ENCODE data around the gene GPANK1. TPM values are rescaled to one million over a fixed set of nuclear protein-coding genes. Genes with fewer than 3 reads are reported as not detected.

Gene GPANK1
- total and polyA plus RNA-seq, 2 of the 4 experiments (the other 2 are of a cell fraction): 6.1 to 13.8 TPM

DNA sequence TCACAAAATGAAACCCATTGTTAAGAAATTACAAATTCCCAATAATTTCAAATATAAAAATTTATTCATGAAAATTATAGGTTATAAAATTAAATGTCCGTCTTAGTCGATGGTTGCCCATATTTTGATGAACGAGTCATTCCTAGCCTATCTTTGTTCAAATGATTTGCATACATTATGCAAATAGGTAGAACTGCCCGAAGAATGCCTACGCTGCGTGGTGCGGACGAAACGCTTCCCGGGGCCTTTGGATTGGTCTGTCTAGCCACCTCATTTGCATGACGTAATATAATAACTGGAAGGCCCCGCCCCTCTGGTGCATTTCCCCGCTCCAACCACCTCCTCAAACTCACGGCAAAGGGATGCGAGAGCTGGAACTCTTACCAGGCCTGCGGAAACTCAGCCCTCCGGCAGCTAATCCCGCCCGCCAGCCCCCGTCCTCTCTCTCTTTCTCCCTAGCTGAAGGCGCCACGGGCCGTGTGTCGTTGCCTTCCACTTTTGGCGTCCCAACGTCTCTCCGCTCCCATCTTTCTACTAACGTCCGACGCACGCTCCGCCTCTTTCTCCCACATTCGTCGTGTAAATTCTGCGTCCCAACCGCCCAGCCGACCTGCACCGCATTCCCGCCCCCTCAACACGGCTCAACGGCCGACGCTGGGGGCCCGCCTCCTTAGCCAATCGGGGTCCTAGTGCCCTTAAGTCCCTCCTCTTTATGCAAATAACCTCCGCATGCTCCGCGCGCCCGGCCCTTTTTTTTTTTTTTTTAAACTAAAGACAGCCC, 44.8 kb downstream of the GPANK1 start:
- H2BK5ac ChIP-seq (ENCODE audit: low read depth, low read length, poor library complexity, severe bottlenecking): peak overlapping the region; percentile 92

More for the DNA sequence above, 44.8 kb downstream of the GPANK1 start:
- peak overlapping the region; percentile 64 for H3K4me3 ChIP-seq (ENCODE audit: insufficient read depth, low read depth, low read length)
- peak overlapping the region; percentile 82 for H3K4ac ChIP-seq (ENCODE audit: low read depth, low read length)
- H3K27me3 ChIP-seq (ENCODE audit: control insufficient read depth, insufficient read depth, low read length): no peaks in the 10 kb centered on the region
- H2BK120ac ChIP-seq (ENCODE audit: low read depth, low read length): peak overlapping the region; percentile 82; the same call in 1 of the 2 replicates
- H3K18ac ChIP-seq (ENCODE audit: low read depth, low read length): peak overlapping the region; percentile 47
- intact Hi-C loops (cut with micrococcal nuclease) (loop anchor here (1.0 kb wide), 1 partner anchor 32 kb away; the partner anchor contains the start of gene BAG6), in situ Hi-C loops (cut with MboI; ENCODE audit: low sequenced_read_pairs) (no loop called here), dilution Hi-C loops (cut with HindIII; ENCODE audit: low sequenced_read_pairs, unreplicated experiment) (no loop called here)
- peaks cover 21% of the 10 kb centered on the region for H3K36me3 ChIP-seq (ENCODE audit: control insufficient read depth, insufficient read depth, low read length)
- H3K9ac ChIP-seq (ENCODE audit: low read depth, low read length): peak overlapping the region; percentile 70
- peak; percentile 87 for ATAC-seq (ENCODE audit: low read depth)
- H3K79me1 ChIP-seq (ENCODE audit: low read depth in 1 of 2, low read length in 2 of 2): peaks cover 0 to 30% of the 10 kb centered on the region in 2 experiments; a peak in 3 of 4 replicates
- H3K4me1 ChIP-seq (ENCODE audit: control insufficient read depth, insufficient read depth, low read length): no peaks in the 10 kb centered on the region
- peak overlapping the region; percentile 44 to 88 for H4K8ac ChIP-seq (ENCODE audit: low read depth in 2 of 2, low read length in 2 of 2)
- peak overlapping the region; percentile 75 for H3K56ac ChIP-seq (ENCODE audit: extremely low read depth, insufficient read depth, low read length)
- H2AK5ac ChIP-seq (ENCODE audit: low read depth, low read length): no peak overlapping the region
- peak overlapping the region; percentile 50 for H4K5ac ChIP-seq (ENCODE audit: low read depth, low read length)
- DNase-seq: peak; percentile 98
- peak overlapping the region; percentile 78 for H4K91ac ChIP-seq (ENCODE audit: insufficient read depth, low read depth, low read length)
- 0 out of 2 replicates have a peak, but pooled peaks have one; percentile 1 for TF ChIP-seq CHD1 (IDR thresholded peaks at IDR 0.05; ENCODE audit: low read depth, low read length)
- peak; percentile 76 for TF ChIP-seq CEBPB (IDR thresholded peaks at IDR 0.05; ENCODE audit: low read depth, low read length)
- 0 out of 2 replicates have a peak, but pooled peaks have one; percentile 15 for TF ChIP-seq RFX5 (IDR thresholded peaks at IDR 0.05; ENCODE audit: low read depth, low read length)
- peak; percentile 69; the same call in 1 of the 2 replicates for TF ChIP-seq MXI1 (IDR thresholded peaks at IDR 0.05; ENCODE audit: borderline replicate concordance, low read depth, low read length)
- TF ChIP-seq FOS (IDR thresholded peaks at IDR 0.05; ENCODE audit: low read depth, low read length): no peak
- TF ChIP-seq POLR2A (IDR thresholded peaks at IDR 0.05; ENCODE audit: low read depth, low read length): peak; percentile 84; the same call in 1 of the 2 replicates
- TF ChIP-seq MAFK (IDR thresholded peaks at IDR 0.05; ENCODE audit: low read depth, low read length): peak; percentile 61
- TF ChIP-seq RAD21 (IDR thresholded peaks at IDR 0.05; ENCODE audit: low read length): no peak
- TF ChIP-seq BHLHE40 (IDR thresholded peaks at IDR 0.05; ENCODE audit: low read depth, low read length): peak; percentile 31; the same call in 1 of the 2 replicates
- peak overlapping the region; percentile 71; the same call in 1 of the 3 replicates for H2BK15ac ChIP-seq (ENCODE audit: low read depth, low read length)
- H3K23ac ChIP-seq (ENCODE audit: low read depth, low read length): peak overlapping the region; percentile 23; the same call in 1 of the 2 replicates
- no peak overlapping the region for H2BK20ac ChIP-seq (ENCODE audit: low read depth, low read length)
- POLR2A ChIA-PET (ENCODE audit: unreplicated experiment): no interaction called here
- 0% methylated on average over 32 of the region's 50 CpGs; no CpG with 5 or more reads in 1 of the 2 experiments for WGBS, 2 experiments (ENCODE audit: extremely low coverage in 2 of 2, insufficient read length in 1 of 2)
- H3K4me2 ChIP-seq (ENCODE audit: low read depth, low read length): peak overlapping the region; percentile 71
- H2AFZ ChIP-seq (replicated peaks; ENCODE audit: low read length, poor library complexity): peak overlapping the region; percentile 99
- BruUV-seq (replicated peaks): no TSS peak
- no peaks in the 10 kb centered on the region for H3K9me3 ChIP-seq (ENCODE audit: control insufficient read depth, insufficient read depth, low read length)
- peaks cover 36% of the 10 kb centered on the region for H4K20me1 ChIP-seq (ENCODE audit: insufficient read depth, low read length)
- peaks cover 6% of the 10 kb centered on the region for H3K9me1 ChIP-seq (ENCODE audit: insufficient read depth, low read length)
- peak overlapping the region; percentile 71 for H3K14ac ChIP-seq (replicated peaks; ENCODE audit: low read depth, low read length)
- H3K27ac ChIP-seq (ENCODE audit: insufficient read depth, low read length): peak overlapping the region; percentile 92
- peak overlapping the region; percentile 90 for H2AK9ac ChIP-seq (replicated peaks; ENCODE audit: low read depth, low read length, poor library complexity)
- CTCF ChIA-PET: no interaction called here

Measured in IMR-90 (cell line).